ENCODE measurements around the gene LHFPL6. TPM values are rescaled to one million over a fixed set of nuclear protein-coding genes. Genes with fewer than 3 reads are reported as not detected.

The LHFPL6 gene
- total and polyA plus RNA-seq, 10 of the 15 experiments (the other 5 are each of a cell fraction or from before 2014, with no cell fraction given): 0.11 to 4.6 (median 0.41) TPM

GRCh38 chr13:39457274-39457673 is 145.7 kb downstream of the LHFPL6 start:
- Histone ChIP-seq H3K4me1 (ENCODE audit: control insufficient read depth, insufficient read depth, low read length) (no peaks in the 10 kb centered on the region), H3K4me3 (no peak overlapping the region), H3K36me3 (ENCODE audit: control insufficient read depth in 2 of 2, insufficient read depth in 2 of 2, low read length in 1 of 2) (no peaks in the 10 kb centered on the region), H3K9ac (ENCODE audit: control insufficient read depth, insufficient read depth, low read length) (no peak overlapping the region), H3K79me2 (ENCODE audit: control insufficient read depth, insufficient read depth, low read length) (no peaks in the 10 kb centered on the region), H3K27me3 (replicated peaks in 1 of 2; ENCODE audit: control insufficient read depth in 2 of 2, insufficient read depth in 2 of 2, low read length in 1 of 2) (no peaks in the 10 kb centered on the region), H4K20me1 (ENCODE audit: control insufficient read depth, insufficient read depth) (no peaks in the 10 kb centered on the region), H3K4me2 (ENCODE audit: control insufficient read depth, insufficient read depth) (no peak overlapping the region), H3K27ac (ENCODE audit: control insufficient read depth, insufficient read depth) (no peak overlapping the region), H3K9me3 (replicated peaks; ENCODE audit: control insufficient read depth, insufficient read depth, low read length) (no peaks in the 10 kb centered on the region), H2AFZ (ENCODE audit: control insufficient read depth, low read depth, low read length) (no peak overlapping the region)
- intact Hi-C loops (cut with micrococcal nuclease; ENCODE audit: unreplicated experiment) (no loop called here), in situ Hi-C loops (cut with MboI) (no loop called here)
- FAIRE-seq: no peak
- ChIA-PET CTCF (no interaction called here), SMC1A (ENCODE audit: uncharacterized antibody, unreplicated experiment) (interaction anchor here (0.9 kb wide), 1 partner anchor 22 kb away, joined by 3 read pairs; no protein-coding TSS in a partner anchor), POLR2A (no interaction called here), RAD21 (ENCODE audit: unreplicated experiment) (no interaction called here)
- DNase-seq (ENCODE audit: low read depth, low spot score): no peak
- BruUV-seq (replicated peaks): no TSS peak
- 94% methylated on average over 1 of the region's 1 CpG for WGBS (ENCODE audit: insufficient coverage, insufficient replicate concordance, low lambda C conversion rate, missing lambda C conversion rate)
- no peak for ATAC-seq
- TF ChIP-seq MYC (IDR thresholded peaks at IDR 0.05; ENCODE audit: insufficient read depth, insufficient read length, insufficient replicate concordance, low read length, severe bottlenecking) (no peak), CREM (IDR thresholded peaks at IDR 0.05; ENCODE audit: low read depth) (no peak), YBX1 (IDR thresholded peaks at IDR 0.05) (no peak), DPF2 (IDR thresholded peaks at IDR 0.05) (no peak), RUNX3 (IDR thresholded peaks at IDR 0.05; ENCODE audit: low read length) (no peak), KAT2A (conservative IDR thresholded peaks at IDR 0.05; ENCODE audit: control insufficient read depth, low read depth, low read length) (no peak), BCLAF1 (IDR thresholded peaks at IDR 0.05) (no peak), SREBF2 (IDR thresholded peaks at IDR 0.05; ENCODE audit: low read length) (no peak), ZBTB4 (CRISPR knock-in tag; IDR thresholded peaks at IDR 0.05) (no peak), STAT1 (conservative IDR thresholded peaks at IDR 0.05) (no peak), ZNF217 (IDR thresholded peaks at IDR 0.05) (no peak), CUX1 (IDR thresholded peaks at IDR 0.05; ENCODE audit: insufficient replicate concordance, low read depth, low read length) (no peak), CBX3 (IDR thresholded peaks at IDR 0.05; ENCODE audit: borderline replicate concordance, low read depth) (no peak)
